Skeletal muscle satellite cell (primary cell): ENCODE data around the gene CEACAM16. TPM values are rescaled to one million over a fixed set of nuclear protein-coding genes. Genes with fewer than 3 reads are reported as not detected.

Experiments
- H3K27me3 ChIP-seq: 2 replicates; pipeline ENCODE4 v1.7.0; 2013; ENCODE audit warnings: low read length; ENCODE audit not compliant: control insufficient read depth, insufficient read depth
- H3K36me3 ChIP-seq: 2 replicates; pipeline ENCODE4 v1.7.0; 2013; ENCODE audit warnings: mild to moderate bottlenecking, control low read depth, low read length; ENCODE audit not compliant: insufficient read depth
- H3K4me1 ChIP-seq: 2 replicates; pipeline ENCODE4 v1.7.0; 2013; ENCODE audit warnings: low read length; ENCODE audit not compliant: control insufficient read depth, insufficient read depth
- H3K4me2 ChIP-seq: 2 replicates; pipeline ENCODE4 v1.7.0; 2013; ENCODE audit warnings: mild to moderate bottlenecking, low read length
- H3K4me3 ChIP-seq: 2 replicates; pipeline ENCODE4 v1.7.0; 2013; ENCODE audit warnings: low read length
- H3K9ac ChIP-seq: 2 replicates; pipeline ENCODE4 v1.7.0; 2013; ENCODE audit warnings: mild to moderate bottlenecking, low read depth, low read length, moderate library complexity
- H3K9me3 ChIP-seq: replicated peaks from 2 replicates; pipeline ENCODE4 v1.7.0; 2013; ENCODE audit warnings: mild to moderate bottlenecking, control low read depth, low read length
- total RNA-seq: library from RNA; depleted of rRNA; stranded (reverse); fragments of >200 nt; gene quantifications from 2 replicates; pipeline ENCODE4 v1.2.3, GENCODE V29; 2012; rRNA removed

Gene CEACAM16
- total RNA-seq: not detected in 2 replicates

- Histone ChIP-seq H3K27me3 (peaks cover 4% of the 10 kb centered on the region), H3K9me3 (no peaks in the 10 kb centered on the region), H3K9ac (no peak within 1 kb of the TSS), H3K4me1 (no peaks in the 10 kb centered on the region), H3K4me2 (no peak within 1 kb of the TSS), H3K4me3 (no peak within 1 kb of the TSS), H3K36me3 (no peaks in the 10 kb centered on the region)
These were observed at the start of gene CEACAM16 for GRCh38 chr19:44698492-44699201. TSS of gene CEACAM16 (plus strand) at chr19:44699151. CDS start at chr19:44701457, 2,306 bp downstream.

- Histone ChIP-seq H3K4me3 (no peak overlapping the region), H3K9ac (no peak overlapping the region), H3K9me3 (no peaks in the 10 kb centered on the region), H3K36me3 (peaks cover 49% of the 10 kb centered on the region), H3K4me1 (peaks cover 25% of the 10 kb centered on the region), H3K27me3 (no peaks in the 10 kb centered on the region), H3K4me2 (no peak overlapping the region)
These were observed 49.3 kb upstream of the CEACAM16 start for GRCh38 chr19:44649578-44650145.

- Histone ChIP-seq H3K4me2 (no peak overlapping the region), H3K9ac (no peak overlapping the region), H3K36me3 (peaks cover 73% of the 10 kb centered on the region), H3K9me3 (no peaks in the 10 kb centered on the region), H3K4me1 (peaks cover 9% of the 10 kb centered on the region), H3K27me3 (no peaks in the 10 kb centered on the region), H3K4me3 (no peak overlapping the region)
These were observed 45.6 kb upstream of the CEACAM16 start for GRCh38 chr19:44653343-44653742.

GRCh38 chr19:44653977-44654774, 44.8 kb upstream of the CEACAM16 start:
- no peaks in the 10 kb centered on the region for H3K9me3 ChIP-seq
- H3K36me3 ChIP-seq: peaks cover 77% of the 10 kb centered on the region
- H3K4me2 ChIP-seq: no peak overlapping the region
- H3K4me1 ChIP-seq: peaks cover under 1% of the 10 kb centered on the region
- H3K4me3 ChIP-seq: no peak overlapping the region
- no peaks in the 10 kb centered on the region for H3K27me3 ChIP-seq
- no peak overlapping the region for H3K9ac ChIP-seq

- Histone ChIP-seq H3K4me2 (no peak overlapping the region), H3K27me3 (no peaks in the 10 kb centered on the region), H3K36me3 (peaks cover 80% of the 10 kb centered on the region), H3K4me1 (peaks cover 8% of the 10 kb centered on the region), H3K9me3 (no peaks in the 10 kb centered on the region), H3K4me3 (no peak overlapping the region), H3K9ac (no peak overlapping the region)
These were observed 41.6 kb upstream of the CEACAM16 start for GRCh38 chr19:44657211-44657921.

- no peak overlapping the region for H3K4me3 ChIP-seq
- no peaks in the 10 kb centered on the region for H3K27me3 ChIP-seq
- H3K4me1 ChIP-seq: peaks cover 15% of the 10 kb centered on the region
- peaks cover 82% of the 10 kb centered on the region for H3K36me3 ChIP-seq
- H3K9ac ChIP-seq: no peak overlapping the region
- no peak overlapping the region for H3K4me2 ChIP-seq
- no peaks in the 10 kb centered on the region for H3K9me3 ChIP-seq
These were observed 40.8 kb upstream of the CEACAM16 start for GRCh38 chr19:44658069-44658733.

GRCh38 chr19:44660081-44660480, 38.9 kb upstream of the CEACAM16 start:
- no peak overlapping the region for H3K4me2 ChIP-seq
- peaks cover 75% of the 10 kb centered on the region for H3K36me3 ChIP-seq
- H3K9ac ChIP-seq: no peak overlapping the region
- no peaks in the 10 kb centered on the region for H3K9me3 ChIP-seq
- H3K27me3 ChIP-seq: no peaks in the 10 kb centered on the region
- peaks cover 16% of the 10 kb centered on the region for H3K4me1 ChIP-seq
- no peak overlapping the region for H3K4me3 ChIP-seq

GRCh38 chr19:44661205-44661604, 37.7 kb upstream of the CEACAM16 start:
- H3K36me3 ChIP-seq: peaks cover 64% of the 10 kb centered on the region
- H3K27me3 ChIP-seq: no peaks in the 10 kb centered on the region
- no peak overlapping the region for H3K4me2 ChIP-seq
- H3K9ac ChIP-seq: no peak overlapping the region
- H3K4me1 ChIP-seq: peaks cover 16% of the 10 kb centered on the region
- no peaks in the 10 kb centered on the region for H3K9me3 ChIP-seq
- H3K4me3 ChIP-seq: no peak overlapping the region

- H3K4me3 ChIP-seq: no peak overlapping the region
- H3K27me3 ChIP-seq: no peaks in the 10 kb centered on the region
- no peak overlapping the region for H3K4me2 ChIP-seq
- H3K9me3 ChIP-seq: no peaks in the 10 kb centered on the region
- H3K9ac ChIP-seq: no peak overlapping the region
- peaks cover 16% of the 10 kb centered on the region for H3K4me1 ChIP-seq
- H3K36me3 ChIP-seq: peaks cover 60% of the 10 kb centered on the region
These were observed 37.0 kb upstream of the CEACAM16 start for GRCh38 chr19:44661904-44662303.

- no peaks in the 10 kb centered on the region for H3K27me3 ChIP-seq
- no peak overlapping the region for H3K4me2 ChIP-seq
- no peaks in the 10 kb centered on the region for H3K9me3 ChIP-seq
- no peak overlapping the region for H3K4me3 ChIP-seq
- H3K9ac ChIP-seq: no peak overlapping the region
- H3K36me3 ChIP-seq: peaks cover 54% of the 10 kb centered on the region
- H3K4me1 ChIP-seq: peaks cover 16% of the 10 kb centered on the region
These were observed 36.1 kb upstream of the CEACAM16 start for GRCh38 chr19:44662691-44663385.
